ENCODE measurements around the gene WDR88.
"Not testable (repeated sequence)": the region's sequence is repeated elsewhere in the genome, so short reads cannot be mapped to it uniquely, and the experiment has no call there.

WDR88 gene

GRCh38 chr19:33171222-33171795 is 39.4 kb downstream of the WDR88 start:
- DNase-seq (ENCODE audit: low read depth in 1 of 2, low spot score in 1 of 2), result no peak

GRCh38 chr19:33171916-33172359 is 40.0 kb downstream of the WDR88 start:
- DNase-seq (ENCODE audit: low read depth in 1 of 2, low spot score in 1 of 2), result no peak

- DNase-seq (ENCODE audit: low read depth in 1 of 2, low spot score in 1 of 2), result no peak
Measured at GRCh38 chr19:33174186-33174585, 42.3 kb downstream of the WDR88 start.

GRCh38 chr19:33175156-33175782 is 43.4 kb downstream of the WDR88 start:
- no peak for DNase-seq (ENCODE audit: low read depth in 1 of 2, low spot score in 1 of 2)

GRCh38 chr19:33175886-33176669 is 44.2 kb downstream of the WDR88 start:
- DNase-seq (ENCODE audit: low read depth in 1 of 2, low spot score in 1 of 2), result peak in 1 of 2 donors; percentile 17

GRCh38 chr19:33176670-33177416 is 44.9 kb downstream of the WDR88 start:
- peak; percentile 97 to 99 for DNase-seq (ENCODE audit: low read depth in 1 of 2, low spot score in 1 of 2)

- DNase-seq (ENCODE audit: low read depth in 1 of 2, low spot score in 1 of 2), result no peak
Measured at GRCh38 chr19:33177417-33177979, 45.6 kb downstream of the WDR88 start.

- no peak for DNase-seq (ENCODE audit: low read depth in 1 of 2, low spot score in 1 of 2)
Measured at GRCh38 chr19:33186431-33187182, 54.7 kb downstream of the WDR88 start.

GRCh38 chr19:33187183-33187540 is 55.2 kb downstream of the WDR88 start:
- DNase-seq (ENCODE audit: low read depth in 1 of 2, low spot score in 1 of 2), result no peak

- no peak for DNase-seq (ENCODE audit: low read depth in 1 of 2, low spot score in 1 of 2)
Measured at GRCh38 chr19:33189453-33189852, 57.5 kb downstream of the WDR88 start.

- DNase-seq (ENCODE audit: low read depth in 1 of 2, low spot score in 1 of 2), result not testable (repeated sequence)
Measured at GRCh38 chr19:33191092-33191491, 59.2 kb downstream of the WDR88 start.

- DNase-seq (ENCODE audit: low read depth in 1 of 2, low spot score in 1 of 2), result no peak
Measured at GRCh38 chr19:33191501-33191900, 59.6 kb downstream of the WDR88 start.

GRCh38 chr19:33192010-33192409 is 60.1 kb downstream of the WDR88 start:
- no peak for DNase-seq (ENCODE audit: low read depth in 1 of 2, low spot score in 1 of 2)

GRCh38 chr19:33193269-33193864 is 61.5 kb downstream of the WDR88 start:
- no peak for DNase-seq (ENCODE audit: low read depth in 1 of 2, low spot score in 1 of 2)

- DNase-seq (ENCODE audit: low read depth in 1 of 2, low spot score in 1 of 2), result no peak
Measured at GRCh38 chr19:33193865-33194362, 62.0 kb downstream of the WDR88 start, which contains the start of gene LRP3. TSS of gene LRP3 (plus strand) at chr19:33194330. CDS start at chr19:33194786, 456 bp downstream.

- DNase-seq (ENCODE audit: low read depth in 1 of 2, low spot score in 1 of 2), result no peak
Measured at GRCh38 chr19:33194532-33194885, 62.6 kb downstream of the WDR88 start.

GRCh38 chr19:33194886-33195644 is 63.2 kb downstream of the WDR88 start:
- DNase-seq (ENCODE audit: low read depth in 1 of 2, low spot score in 1 of 2), result no peak

GRCh38 chr19:33195645-33196347 is 63.9 kb downstream of the WDR88 start:
- DNase-seq (ENCODE audit: low read depth in 1 of 2, low spot score in 1 of 2), result no peak

Measured in activated CD4-positive, alpha-beta T cell treated with anti-CD3 and anti-CD28 coated beads, Interleukin-2, amount 50 U/mL, for 24 hours (primary cell).